C4-2B (cell line): Measurements from ENCODE around the gene CHST1.

Experiments used
- ZFX ChIP-seq: fragments of 450-650 bp; IDR thresholded peaks from 2 replicates; pipeline ENCODE4 v1.6.1; 2017
- TF ChIP-seq, protein P1 (sequence below): fragments of 450-650 bp; conservative IDR thresholded peaks from 2 replicates; pipeline ENCODE4 v1.5.1; 2017; ENCODE audit warnings: mild to moderate bottlenecking

DNA sequence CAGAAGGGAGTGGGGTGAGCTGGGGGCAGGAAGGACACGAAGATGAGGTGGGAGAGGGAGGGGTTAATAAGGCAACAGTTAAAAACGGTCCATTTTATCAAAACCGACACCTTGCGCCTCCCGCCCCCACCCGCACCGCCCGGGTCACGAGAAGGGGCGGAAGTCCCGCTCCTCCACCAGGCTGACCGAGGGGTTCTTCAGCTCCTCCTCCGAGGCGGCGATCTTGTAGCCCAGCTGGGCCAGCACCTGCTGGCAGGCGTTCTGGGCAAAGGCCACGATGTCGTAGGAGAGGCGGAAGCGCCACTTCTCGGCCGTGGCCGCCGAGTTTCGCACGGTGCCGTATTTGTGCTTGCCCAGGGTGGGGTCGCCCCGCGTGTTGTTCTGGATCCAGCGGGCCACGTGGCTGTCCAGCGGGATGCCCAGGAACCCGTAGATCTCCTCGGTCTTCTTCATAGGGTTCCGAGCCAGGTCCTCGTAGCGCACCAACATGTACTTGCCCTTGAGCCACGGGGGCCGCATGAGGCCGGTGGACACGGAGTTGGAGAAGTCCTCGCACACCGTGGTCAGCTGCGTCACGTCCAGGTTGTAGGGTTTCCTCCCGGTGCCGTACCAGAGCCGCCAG, 15.8 kb downstream of the CHST1 start:
- TF ChIP-seq, protein P1, sequence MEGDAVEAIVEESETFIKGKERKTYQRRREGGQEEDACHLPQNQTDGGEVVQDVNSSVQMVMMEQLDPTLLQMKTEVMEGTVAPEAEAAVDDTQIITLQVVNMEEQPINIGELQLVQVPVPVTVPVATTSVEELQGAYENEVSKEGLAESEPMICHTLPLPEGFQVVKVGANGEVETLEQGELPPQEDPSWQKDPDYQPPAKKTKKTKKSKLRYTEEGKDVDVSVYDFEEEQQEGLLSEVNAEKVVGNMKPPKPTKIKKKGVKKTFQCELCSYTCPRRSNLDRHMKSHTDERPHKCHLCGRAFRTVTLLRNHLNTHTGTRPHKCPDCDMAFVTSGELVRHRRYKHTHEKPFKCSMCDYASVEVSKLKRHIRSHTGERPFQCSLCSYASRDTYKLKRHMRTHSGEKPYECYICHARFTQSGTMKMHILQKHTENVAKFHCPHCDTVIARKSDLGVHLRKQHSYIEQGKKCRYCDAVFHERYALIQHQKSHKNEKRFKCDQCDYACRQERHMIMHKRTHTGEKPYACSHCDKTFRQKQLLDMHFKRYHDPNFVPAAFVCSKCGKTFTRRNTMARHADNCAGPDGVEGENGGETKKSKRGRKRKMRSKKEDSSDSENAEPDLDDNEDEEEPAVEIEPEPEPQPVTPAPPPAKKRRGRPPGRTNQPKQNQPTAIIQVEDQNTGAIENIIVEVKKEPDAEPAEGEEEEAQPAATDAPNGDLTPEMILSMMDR = no peak
- TF ChIP-seq ZFX = no peak
